ENCODE measurements around the gene PTTG1IP.

The PTTG1IP gene

GRCh38 chr21:44846224-44846484 lies 27.3 kb downstream of the PTTG1IP start:
- peak overlapping the region; percentile 34 for H3K4me3 ChIP-seq (ENCODE audit: low read depth, low read length)
- no peak for TF ChIP-seq CTCF (IDR thresholded peaks at IDR 0.05; ENCODE audit: borderline replicate concordance, insufficient read depth, low read depth, low read length)

GRCh38 chr21:44845418-44846223 lies 27.9 kb downstream of the PTTG1IP start:
- TF ChIP-seq CTCF (IDR thresholded peaks at IDR 0.05; ENCODE audit: borderline replicate concordance, insufficient read depth, low read depth, low read length), result peak; percentile 44
- H3K4me3 ChIP-seq (ENCODE audit: low read depth, low read length), result peak overlapping the region; percentile 34

GRCh38 chr21:44844256-44844655 lies 29.2 kb downstream of the PTTG1IP start:
- TF ChIP-seq CTCF (IDR thresholded peaks at IDR 0.05; ENCODE audit: borderline replicate concordance, insufficient read depth, low read depth, low read length), result no peak
- no peak overlapping the region for H3K4me3 ChIP-seq (ENCODE audit: low read depth, low read length)

- no peak for TF ChIP-seq CTCF (IDR thresholded peaks at IDR 0.05; ENCODE audit: borderline replicate concordance, insufficient read depth, low read depth, low read length)
- H3K4me3 ChIP-seq (ENCODE audit: low read depth, low read length), result no peak overlapping the region
Observed at GRCh38 chr21:44842721-44843445, 30.6 kb downstream of the PTTG1IP start.

- no peak for TF ChIP-seq CTCF (IDR thresholded peaks at IDR 0.05; ENCODE audit: borderline replicate concordance, insufficient read depth, low read depth, low read length)
Observed at GRCh38 chr21:44842087-44842486, 31.4 kb downstream of the PTTG1IP start.

GRCh38 chr21:44840771-44841170 lies 32.7 kb downstream of the PTTG1IP start:
- no peak overlapping the region for H3K4me3 ChIP-seq (ENCODE audit: low read depth, low read length)
- no peak for TF ChIP-seq CTCF (IDR thresholded peaks at IDR 0.05; ENCODE audit: borderline replicate concordance, insufficient read depth, low read depth, low read length)

More at GRCh38 chr21:44842087-44842486, 31.4 kb downstream of the PTTG1IP start:
- H3K4me3 ChIP-seq (ENCODE audit: low read depth, low read length), result no peak overlapping the region

GRCh38 chr21:44838951-44839350 lies 34.5 kb downstream of the PTTG1IP start:
- TF ChIP-seq CTCF (IDR thresholded peaks at IDR 0.05; ENCODE audit: borderline replicate concordance, insufficient read depth, low read depth, low read length), result no peak
- no peak overlapping the region for H3K4me3 ChIP-seq (ENCODE audit: low read depth, low read length)
